GM23338 (cell line): ENCODE data around the gene GART. TPM values are rescaled to one million over a fixed set of nuclear protein-coding genes. Genes with fewer than 3 reads are reported as not detected.

Source experiments
- ATAC-seq: fragments of 200-7000 bp; cut with Tn5 transposase; 3 replicates; pipeline ENCODE4 v1.9.1; 2020
- DNase-seq: peaks from one replicate; pipeline ENCODE4 v3.0.0-alpha.2; 2015; ENCODE audit warnings: low spot score
- H2AFZ ChIP-seq: fragments of 200-600 bp; sonication (generic); 2 replicates; pipeline ENCODE4 v1.8.0; 2016; ENCODE audit warnings: antibody characterized with exemption, mild to moderate bottlenecking, moderate library complexity
- H3F3A ChIP-seq: fragments of 200-600 bp; sonication (generic); replicated peaks from 2 replicates; pipeline ENCODE4 v1.8.0; 2017; ENCODE audit warnings: antibody characterized with exemption, mixed run types, low read depth
- H3K27ac ChIP-seq: fragments of 200-600 bp; sonication (generic); 2 replicates; pipeline ENCODE4 v1.6.1; 2016; ENCODE audit warnings: low read depth
- H3K27me3 ChIP-seq: fragments of 200-600 bp; sonication (generic); 2 replicates; pipeline ENCODE4 v1.8.0; 2016; ENCODE audit warnings: mild to moderate bottlenecking, mixed run types, moderate library complexity; ENCODE audit not compliant: insufficient read depth
- H3K36me3 ChIP-seq: fragments of 200-600 bp; sonication (generic); 2 replicates; pipeline ENCODE4 v1.8.0; 2016; ENCODE audit warnings: mild to moderate bottlenecking; ENCODE audit not compliant: insufficient read depth
- H3K4me1 ChIP-seq: fragments of 200-600 bp; sonication (generic); 2 replicates; pipeline ENCODE4 v1.8.0; 2016; ENCODE audit warnings: mild to moderate bottlenecking, moderate library complexity; ENCODE audit not compliant: insufficient read depth
- H3K4me2 ChIP-seq: fragments of 200-600 bp; sonication (generic); 2 replicates; pipeline ENCODE4 v1.7.1; 2017; ENCODE audit warnings: mixed run types
- H3K4me3 ChIP-seq: fragments of 200-600 bp; sonication (generic); 2 replicates; pipeline ENCODE4 v1.6.1; 2016; ENCODE audit warnings: mixed run types
- H3K79me2 ChIP-seq: fragments of 200-600 bp; sonication (generic); replicated peaks from 2 replicates; pipeline ENCODE4 v1.8.0; 2017; ENCODE audit warnings: mild to moderate bottlenecking; ENCODE audit not compliant: insufficient read depth
- H3K9me2 ChIP-seq: fragments of 200-600 bp; sonication (generic); 2 replicates; pipeline ENCODE4 v1.8.0; 2017; ENCODE audit not compliant: insufficient read depth
- H4K20me1 ChIP-seq: fragments of 200-600 bp; sonication (generic); replicated peaks from 2 replicates; pipeline ENCODE4 v1.8.0; 2017; ENCODE audit warnings: mild to moderate bottlenecking; ENCODE audit not compliant: insufficient read depth
- H3K27ac Mint-ChIP-seq: 2 replicates; pipeline ENCODE4 v1.8.0; 2020; ENCODE audit warnings: inconsistent platforms, mild to moderate bottlenecking, moderate library complexity, mixed read lengths
- H3K27me3 Mint-ChIP-seq: 3 replicates; pipeline ENCODE4 v1.8.0; 2022; ENCODE audit warnings: low read depth, mild to moderate bottlenecking, moderate library complexity, mixed read lengths, inconsistent platforms; ENCODE audit not compliant: insufficient read depth, poor library complexity
- H3K36me3 Mint-ChIP-seq: 3 replicates; pipeline ENCODE4 v1.8.0; 2021; ENCODE audit warnings: low read depth, mild to moderate bottlenecking, inconsistent platforms, moderate library complexity, mixed read lengths
- H3K4me1 Mint-ChIP-seq: 3 replicates; pipeline ENCODE4 v1.8.0; 2020; ENCODE audit warnings: mild to moderate bottlenecking, inconsistent platforms, mixed read lengths
- H3K4me3 Mint-ChIP-seq: 3 replicates; pipeline ENCODE4 v1.8.0; 2021; ENCODE audit warnings: moderate library complexity, mild to moderate bottlenecking, inconsistent platforms, mixed read lengths
- H3K9me3 Mint-ChIP-seq: 3 replicates; pipeline ENCODE4 v1.8.0; 2020; ENCODE audit warnings: moderate library complexity, mild to moderate bottlenecking, inconsistent platforms, mixed read lengths
- CREB1 ChIP-seq: fragments of 250-450 bp; sonication (Bioruptor Pico); IDR thresholded peaks from 2 replicates; pipeline ENCODE4 v1.5.0; 2020; ENCODE audit warnings: low read depth, mild to moderate bottlenecking, moderate library complexity
- CTCF ChIP-seq, 2 experiments: fragments of 200-600 bp in 1 of 2; sonication (generic) in 1 of 2; conservative IDR thresholded peaks; 2 replicates each; pipeline versions ENCODE4 v1.5.1 to v1.6.1; 2016 to 2017; ENCODE audit warnings: antibody characterized with exemption in 2 of 2, low read depth in 2 of 2, mild to moderate bottlenecking in 2 of 2, moderate library complexity in 1 of 2
- ETS1 ChIP-seq: IDR thresholded peaks from 2 replicates; pipeline ENCODE4 v1.6.1; 2016; ENCODE audit warnings: antibody characterized with exemption
- EZH2 ChIP-seq: fragments of 200-600 bp; sonication (generic); IDR thresholded peaks from one replicate; pipeline ENCODE4 v1.8.0; 2017; ENCODE audit warnings: antibody characterized with exemption, mild to moderate bottlenecking, low read depth; ENCODE audit not compliant: unreplicated experiment
- JUNB ChIP-seq: IDR thresholded peaks from one replicate; pipeline ENCODE4 v1.6.1; 2016; ENCODE audit warnings: antibody characterized with exemption; ENCODE audit not compliant: unreplicated experiment
- POLR2AphosphoS5 ChIP-seq: IDR thresholded peaks from 2 replicates; pipeline ENCODE4 v1.6.1; 2016; ENCODE audit warnings: antibody characterized with exemption, low read depth
- REST ChIP-seq: IDR thresholded peaks from one replicate; pipeline ENCODE4 v1.6.1; 2018; ENCODE audit warnings: antibody characterized with exemption; ENCODE audit not compliant: unreplicated experiment
- ZNF114 ChIP-seq: fragments of 250-450 bp; sonication (Bioruptor Pico); IDR thresholded peaks from 2 replicates; pipeline ENCODE4 v1.5.0; 2020; ENCODE audit warnings: mild to moderate bottlenecking, moderate library complexity
- polyA plus RNA-seq: library from polyadenylated mRNA; unstranded; fragments of >200 nt; fragmentation: Nextera tagmentation; extraction: Ambion mirVana; gene quantifications from 2 replicates; pipeline ENCODE4 v1.2.1, GENCODE V29; 2016
- total RNA-seq: library from RNA; depleted of rRNA; stranded (reverse); fragments of >200 nt; shearing (Covaris generic); gene quantifications from 2 replicates; pipeline ENCODE4 v1.2.3, GENCODE V29; 2014

Gene GART
- total and polyA plus RNA-seq, 2 experiments from 2014 or later, result 87.6 to 224 TPM

- H3K4me3 ChIP-seq, result peak overlapping the region; percentile 97
- H3K4me3 Mint-ChIP-seq, result peak overlapping the region; percentile 96
- peaks cover 13% of the 10 kb centered on the region for H3F3A ChIP-seq
- H3K27me3 ChIP-seq, result no peaks in the 10 kb centered on the region
- peaks cover 62% of the 10 kb centered on the region for H3K36me3 Mint-ChIP-seq
- peaks cover 27% of the 10 kb centered on the region for H3K36me3 ChIP-seq
- H3K79me2 ChIP-seq, result peaks cover 90% of the 10 kb centered on the region
- no peaks in the 10 kb centered on the region for H3K9me2 ChIP-seq
- TF ChIP-seq ETS1 (no peak), JUNB (no peak), CREB1 (no peak), EZH2 (no peak), ZNF114 (no peak), REST (no peak)
- H3K4me2 ChIP-seq, result peak overlapping the region; percentile 87
- H3K4me1 ChIP-seq, result peaks cover 7% of the 10 kb centered on the region
- no peaks in the 10 kb centered on the region for H3K9me3 Mint-ChIP-seq
- H3K27me3 Mint-ChIP-seq, result peaks cover 8% of the 10 kb centered on the region
- no peak overlapping the region for H2AFZ ChIP-seq
- peak overlapping the region; percentile 96 for H3K27ac ChIP-seq
- H3K27ac Mint-ChIP-seq, result peak overlapping the region; percentile 100
- ATAC-seq (peak; percentile 42), DNase-seq (no peak)
- H4K20me1 ChIP-seq, result peaks cover 37% of the 10 kb centered on the region
- peaks cover 11% of the 10 kb centered on the region for H3K4me1 Mint-ChIP-seq
Measured at GRCh38 chr21:33543505-33544129, 1.7 kb upstream of the GART start.

- Histone ChIP-seq H3K36me3 (peaks cover 26% of the 10 kb centered on the region), H4K20me1 (peaks cover 37% of the 10 kb centered on the region), H3K4me1 (peaks cover 7% of the 10 kb centered on the region), H3K27me3 (no peaks in the 10 kb centered on the region), H3K4me2 (peak within 1 kb of the TSS; percentile 87), H2AFZ (no peak within 1 kb of the TSS), H3K4me3 (peak within 1 kb of the TSS; percentile 97), H3K27ac (peak within 1 kb of the TSS; percentile 99), H3K79me2 (peaks cover 90% of the 10 kb centered on the region), H3F3A (peaks cover 13% of the 10 kb centered on the region), H3K9me2 (no peaks in the 10 kb centered on the region)
- ATAC-seq (peak; percentile 96), DNase-seq (peak; percentile 99)
- Mint-ChIP-seq H3K4me3 (peak within 1 kb of the TSS; percentile 96), H3K4me1 (peaks cover 11% of the 10 kb centered on the region), H3K36me3 (peaks cover 61% of the 10 kb centered on the region), H3K27me3 (peaks cover 8% of the 10 kb centered on the region), H3K9me3 (no peaks in the 10 kb centered on the region), H3K27ac (peak within 1 kb of the TSS; percentile 100)
- TF ChIP-seq POLR2AphosphoS5, result peak; percentile 82
- peak; percentile 88 for TF ChIP-seq CREB1
- TF ChIP-seq CTCF (conservative IDR thresholded peaks at IDR 0.05; ENCODE audit: low read depth in 2 of 2), result no peak
Measured at GRCh38 chr21:33542640-33543504, 955 bp upstream of the GART start, which contains the start of gene SON. TSS of gene SON (plus strand) at chr21:33543038. CDS start at chr21:33543093, 55 bp downstream.
